CD1c-positive myeloid dendritic cell (primary cell): Measurements from ENCODE around the gene ATF3.
"Not testable (repeated sequence)": the region's sequence is repeated elsewhere in the genome, so short reads cannot be mapped to it uniquely, and the experiment has no call there.

Experiments used
- DNase-seq: peaks from one replicate; pipeline ENCODE4 v3.0.0-alpha.2; 2016; ENCODE audit errors: extremely low spot score

Gene ATF3

GRCh38 chr1:212651521-212651920 is 43.0 kb downstream of the ATF3 start:
- no peak for DNase-seq

- DNase-seq, result no peak
Measured at GRCh38 chr1:212651977-212652376, 43.4 kb downstream of the ATF3 start.

- DNase-seq, result no peak
Measured at GRCh38 chr1:212652609-212653008, 44.0 kb downstream of the ATF3 start.

- no peak for DNase-seq
Measured at GRCh38 chr1:212655668-212656440, 47.3 kb downstream of the ATF3 start.

- no peak for DNase-seq
Measured at GRCh38 chr1:212656730-212657129, 48.2 kb downstream of the ATF3 start.

GRCh38 chr1:212658250-212658649 is 49.7 kb downstream of the ATF3 start:
- DNase-seq, result not testable (repeated sequence)

GRCh38 chr1:212664409-212665199 is 56.0 kb downstream of the ATF3 start:
- no peak for DNase-seq

GRCh38 chr1:212665241-212666115 is 56.9 kb downstream of the ATF3 start:
- peak; percentile 86 for DNase-seq

GRCh38 chr1:212666116-212666775 is 57.7 kb downstream of the ATF3 start:
- DNase-seq, result no peak

GRCh38 chr1:212667223-212668139 is 58.9 kb downstream of the ATF3 start:
- DNase-seq, result peak; percentile 92

- no peak for DNase-seq
Measured at GRCh38 chr1:212668477-212668876, 59.9 kb downstream of the ATF3 start.

GRCh38 chr1:212669102-212669501 is 60.5 kb downstream of the ATF3 start:
- DNase-seq, result peak; percentile 91

GRCh38 chr1:212669600-212669999 is 61.0 kb downstream of the ATF3 start:
- no peak for DNase-seq

GRCh38 chr1:212670301-212670700 is 61.7 kb downstream of the ATF3 start:
- no peak for DNase-seq
